GM19452 (cell line): ENCODE data around the gene CSF3R.

Experiments used
- ATAC-seq: cut with Tn5 transposase; IDR thresholded peaks from one replicate; pipeline ENCODE4 v1.9.1; 2021; ENCODE audit not compliant: unreplicated experiment

The CSF3R gene

GRCh38 chr1:36482724-36483388 lies at the start of gene CSF3R:
Gene CSF3R, minus strand, starts transcription at chr1:36482913. Its CDS starts 3,417 bp downstream, at chr1:36479496.
- ATAC-seq, result no peak

DNA sequence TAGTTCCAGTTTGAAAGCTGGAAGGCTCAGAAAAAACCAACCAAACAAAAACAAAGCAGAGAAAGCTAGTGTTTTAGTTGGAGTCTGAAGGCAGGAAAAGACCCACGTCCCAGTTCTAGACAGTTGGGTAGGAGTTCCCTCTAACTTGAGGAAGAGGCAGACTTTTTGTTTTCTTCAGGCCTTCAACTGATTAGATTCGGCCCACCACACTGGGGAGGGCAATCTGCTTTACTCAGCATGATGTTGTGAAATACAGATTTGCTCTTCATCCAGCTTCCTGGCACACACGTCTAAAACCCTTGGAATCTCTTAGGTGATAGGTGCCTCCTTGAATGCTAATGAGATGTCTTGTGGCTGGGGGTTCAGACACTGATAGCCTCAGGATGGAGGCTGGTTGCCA lies 49.1 kb upstream of the CSF3R start:
- no peak for ATAC-seq

DNA sequence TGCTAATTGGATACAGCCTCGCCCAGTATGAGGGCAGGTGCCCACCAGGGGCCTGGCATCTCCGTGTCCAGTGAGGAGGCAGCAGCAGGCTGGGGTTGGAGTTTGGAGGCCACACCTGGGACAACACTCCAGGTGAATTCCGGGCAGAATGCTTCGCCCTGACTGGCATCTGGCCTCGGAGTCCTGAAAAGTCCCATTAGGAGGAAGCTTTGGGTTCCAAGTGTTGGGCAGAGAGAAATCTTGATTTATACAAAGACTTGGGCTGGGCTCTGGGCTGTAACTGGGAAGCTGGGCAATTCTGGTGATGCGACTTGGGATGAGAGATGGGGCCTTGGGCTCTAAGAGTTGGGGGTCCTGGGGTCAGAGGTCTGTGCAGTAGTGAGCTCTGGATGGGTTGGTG lies 48.1 kb upstream of the CSF3R start:
- ATAC-seq, result no peak

DNA sequence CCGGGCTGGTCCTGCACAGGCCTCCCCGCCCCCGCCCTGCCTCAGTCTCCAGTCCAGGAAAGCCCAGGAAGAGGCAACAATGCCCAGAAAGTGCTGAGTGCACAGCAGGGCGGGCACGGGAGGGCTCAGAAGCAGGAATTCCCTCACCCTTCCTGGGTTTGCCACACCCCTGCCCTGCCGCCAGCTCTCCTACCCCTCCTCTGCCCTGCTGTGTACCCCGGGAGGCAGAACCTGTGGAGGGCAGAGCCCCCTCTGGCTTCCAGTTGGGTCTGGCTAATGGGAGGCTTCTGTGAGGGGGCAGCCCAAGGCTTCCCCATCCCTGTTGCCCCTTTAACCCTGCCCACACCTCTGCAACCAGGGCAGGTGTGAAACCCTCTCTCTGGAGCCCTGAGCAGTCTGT lies 47.5 kb upstream of the CSF3R start:
- no peak for ATAC-seq

DNA sequence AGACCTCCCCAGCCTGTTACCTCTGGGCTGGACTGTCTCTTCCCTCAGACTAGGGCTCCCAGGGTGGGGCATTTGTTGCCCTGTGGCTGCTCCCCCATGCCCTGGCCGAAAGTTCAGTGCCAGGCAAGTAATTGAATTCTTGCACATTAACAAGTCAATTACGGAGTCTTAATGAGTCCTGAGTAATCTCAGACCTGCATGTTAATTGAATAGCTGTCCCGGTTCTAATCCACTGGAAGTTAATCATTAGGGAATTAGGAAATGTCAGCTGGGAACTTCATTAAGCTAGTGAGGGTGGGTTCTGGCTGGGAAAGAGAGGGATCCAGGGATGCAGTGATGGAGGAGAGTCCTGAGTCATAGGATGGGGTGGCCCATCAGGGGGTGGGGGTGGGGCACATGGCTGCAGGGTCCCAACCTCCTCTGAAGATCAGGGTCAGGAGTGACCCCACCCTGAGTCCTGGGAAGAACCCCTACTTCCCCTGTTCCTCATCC lies 47.1 kb upstream of the CSF3R start:
- ATAC-seq, result no peak

DNA sequence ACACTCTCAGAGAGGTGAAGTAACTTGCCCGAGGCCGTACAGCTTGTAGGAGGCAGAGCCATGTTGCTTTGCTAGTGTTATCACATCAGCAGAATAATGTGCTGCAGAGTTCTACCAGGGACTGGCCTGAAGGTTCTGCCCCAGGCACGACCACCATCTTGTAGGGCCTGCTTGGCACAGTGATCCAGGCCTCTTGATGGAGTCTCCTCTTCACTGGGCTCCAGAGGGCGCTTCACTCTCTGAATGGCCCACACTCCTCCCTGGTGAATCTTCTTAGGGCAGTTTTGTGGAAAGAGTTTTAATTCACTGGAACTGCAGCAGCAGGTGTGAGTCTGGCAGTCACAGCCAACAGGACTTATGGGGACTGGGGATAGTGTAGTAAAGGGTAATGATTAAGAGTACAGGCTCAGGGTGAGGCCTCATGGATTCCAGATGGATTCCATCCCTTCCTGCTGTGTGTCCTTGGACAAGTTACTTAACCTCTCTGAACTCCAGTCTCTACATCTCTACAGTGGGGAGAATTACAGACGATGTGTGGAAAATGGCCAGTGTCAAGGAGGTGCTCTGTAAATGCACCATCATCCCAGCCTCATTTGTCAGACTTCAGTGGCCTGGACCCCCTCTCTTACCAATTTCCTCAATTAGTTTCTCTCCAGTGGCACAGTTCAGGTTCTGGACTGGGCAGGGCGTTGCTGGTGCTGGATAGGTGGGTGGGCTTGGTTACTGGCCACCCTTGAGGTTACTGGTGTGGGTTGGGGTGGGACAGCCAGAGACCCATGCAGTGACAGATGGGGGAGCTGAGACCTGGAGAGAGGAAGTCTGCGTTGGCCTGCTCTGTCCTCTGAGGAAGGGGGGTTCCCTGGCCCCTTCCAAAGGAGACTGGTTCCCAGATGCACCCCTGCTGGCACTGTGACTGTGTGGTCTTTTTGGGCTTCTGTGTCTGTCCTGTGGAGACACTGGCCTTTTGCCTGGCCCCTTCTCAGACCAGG lies 45.9 kb upstream of the CSF3R start:
- ATAC-seq, result no peak

DNA sequence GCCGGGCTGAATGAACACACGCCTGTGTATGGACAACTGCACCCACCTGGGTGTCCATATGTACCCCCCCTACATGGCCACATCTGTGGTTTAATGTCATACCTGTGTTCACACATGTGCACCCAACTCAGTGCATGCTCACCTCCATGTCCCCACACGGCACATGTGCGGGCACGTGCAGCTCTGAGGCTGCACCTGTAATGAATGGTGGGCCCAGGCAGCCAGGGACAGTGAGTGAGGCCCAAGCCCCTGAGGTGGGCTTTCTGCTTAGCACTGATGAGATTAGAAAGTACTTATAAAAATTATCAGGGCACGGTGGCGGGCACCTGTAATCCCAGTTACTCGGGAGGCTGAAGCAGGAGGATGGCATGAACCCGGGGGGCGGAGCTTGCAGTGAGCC lies 42.5 kb upstream of the CSF3R start:
- ATAC-seq, result no peak

GRCh38 chr1:36524359-36525062 lies 41.8 kb upstream of the CSF3R start:
- no peak for ATAC-seq

DNA sequence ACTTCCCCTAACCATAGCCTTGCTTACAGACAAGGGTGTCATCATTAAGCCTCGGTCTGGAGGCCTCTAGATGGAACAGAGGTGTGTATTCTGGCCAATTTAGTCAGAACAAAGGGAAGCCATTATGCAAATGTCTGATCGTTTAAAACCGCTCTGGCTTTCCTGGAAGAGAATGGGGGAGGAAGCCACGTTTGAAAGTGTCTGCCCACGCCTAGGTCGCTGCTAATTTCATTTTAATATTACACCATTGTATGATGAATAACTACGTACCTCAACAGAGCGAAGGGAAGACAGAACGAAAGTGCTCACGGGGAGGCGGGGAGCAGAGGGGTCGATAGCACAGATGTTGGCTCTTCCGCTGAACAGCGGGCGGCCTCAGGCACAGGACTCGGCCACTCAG lies 41.1 kb upstream of the CSF3R start:
- ATAC-seq, result no peak

DNA sequence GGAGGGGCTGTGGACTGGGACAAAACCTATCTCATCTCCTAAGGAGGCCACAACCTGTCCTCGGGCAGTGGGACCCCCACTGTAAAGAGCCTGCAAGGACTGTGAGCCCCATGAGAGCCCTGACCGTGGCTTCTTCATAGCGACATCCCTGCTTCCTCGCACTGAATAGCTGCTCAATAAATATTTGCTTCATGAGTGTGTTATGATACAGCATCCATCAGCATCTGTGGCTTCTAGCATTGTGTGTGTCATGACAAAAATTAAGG lies 40.5 kb upstream of the CSF3R start:
- no peak for ATAC-seq

GRCh38 chr1:36522461-36523229 lies 39.9 kb upstream of the CSF3R start:
- no peak for ATAC-seq

DNA sequence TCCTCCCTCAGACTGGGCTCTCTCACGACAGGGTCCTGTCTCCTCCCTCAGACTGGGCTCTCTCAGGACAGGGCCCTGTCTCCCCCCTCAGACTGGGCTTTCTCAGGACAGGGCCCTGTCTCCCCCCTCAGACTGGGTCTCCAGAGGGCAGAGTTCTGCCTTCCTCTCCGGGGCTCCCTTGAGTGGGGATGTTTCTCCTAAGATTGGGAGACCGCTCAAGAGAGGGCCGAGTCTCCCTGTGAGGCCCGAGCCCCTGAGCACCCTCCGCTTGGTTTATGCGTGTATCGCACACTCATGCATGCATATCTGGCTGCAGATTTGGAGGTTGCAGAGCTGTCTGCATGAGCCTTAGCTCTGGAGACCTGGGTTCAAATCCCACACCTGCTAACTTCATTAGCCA lies 39.3 kb upstream of the CSF3R start:
- ATAC-seq, result no peak

- no peak for ATAC-seq
Observed at GRCh38 chr1:36520771-36521420, 38.2 kb upstream of the CSF3R start.

DNA sequence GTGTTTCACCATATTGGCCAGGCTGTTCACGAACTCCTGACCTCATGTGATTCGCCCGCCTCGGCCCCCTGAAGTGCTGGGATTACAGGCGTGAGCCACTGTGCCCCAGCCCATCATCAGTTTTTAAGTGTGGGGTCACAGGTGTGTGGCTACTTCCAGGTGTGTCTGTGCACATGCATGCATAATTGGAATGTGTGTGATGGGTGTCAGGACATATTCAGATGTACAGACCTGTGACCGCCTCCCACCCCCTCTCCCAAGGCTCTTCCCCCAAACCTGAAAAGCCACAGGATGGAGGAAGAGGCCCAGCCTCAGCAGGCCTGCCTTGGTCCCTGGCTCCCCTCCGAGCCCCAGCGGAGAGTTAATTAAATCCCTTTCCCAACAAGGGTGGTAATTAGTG lies 37.3 kb upstream of the CSF3R start:
- ATAC-seq, result no peak

DNA sequence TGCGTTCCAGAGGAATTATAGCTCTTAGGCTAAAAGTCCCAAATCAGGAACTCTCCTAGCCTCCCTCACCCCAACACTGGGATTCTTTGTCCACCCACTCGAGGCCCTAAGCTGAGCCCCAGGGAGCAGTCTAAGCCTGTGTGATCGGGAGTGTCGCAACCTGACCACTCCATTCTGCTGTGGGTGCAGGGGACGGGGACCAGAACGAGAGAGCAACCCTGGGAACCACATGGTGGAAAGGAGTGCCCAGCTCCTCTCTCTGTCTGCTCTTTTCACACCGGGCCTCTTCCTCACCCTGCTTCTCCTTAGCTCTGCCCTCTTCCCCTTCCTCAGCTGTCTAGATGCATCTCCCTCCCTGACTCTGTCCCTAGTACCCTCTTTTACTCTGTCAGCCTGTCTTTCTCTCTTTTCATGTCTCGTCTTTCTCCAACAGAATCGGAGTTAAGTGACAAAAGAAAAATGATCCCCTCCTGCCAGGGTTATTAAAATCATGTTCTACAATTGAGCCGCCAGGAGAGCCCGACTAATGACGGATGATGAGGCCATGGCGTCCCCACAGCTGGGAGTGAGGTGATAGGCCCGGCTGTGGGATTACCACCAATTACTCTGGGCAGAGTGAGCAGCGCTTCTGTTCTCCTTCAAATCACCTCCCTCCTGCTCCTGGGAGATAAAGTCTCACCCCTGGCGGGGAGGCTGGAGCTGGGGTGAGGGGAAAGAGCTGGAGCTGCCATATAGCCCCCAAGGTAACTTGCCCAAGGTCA lies 34.5 kb upstream of the CSF3R start:
- ATAC-seq, result no peak

- ATAC-seq, result no peak
Observed at GRCh38 chr1:36516372-36517010, 33.8 kb upstream of the CSF3R start.

GRCh38 chr1:36515315-36516138 lies 32.8 kb upstream of the CSF3R start:
- ATAC-seq, result no peak

DNA sequence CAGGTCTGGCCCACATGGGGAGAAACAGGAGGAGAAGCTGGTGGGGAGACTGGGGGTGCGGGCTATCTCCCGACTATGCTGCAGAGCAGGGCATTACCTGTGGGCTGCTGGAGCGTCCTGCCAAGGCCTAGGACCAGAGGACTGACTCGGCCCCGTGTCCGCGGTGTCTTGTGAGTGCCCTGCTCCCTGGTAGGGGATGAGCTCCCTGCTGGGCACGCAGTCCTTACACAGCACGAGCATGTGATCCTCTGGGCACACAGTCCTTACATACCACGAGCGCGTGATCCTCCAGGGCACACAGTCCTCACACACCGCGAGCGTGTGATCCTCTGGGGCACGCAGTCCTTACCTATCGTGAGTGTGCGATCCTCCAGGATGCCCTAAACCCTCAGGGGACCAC lies 31.8 kb upstream of the CSF3R start:
- no peak for ATAC-seq
